DOHH2 (cell line): ENCODE measurements around the gene HDAC4.

Source experiments
- H3F3A ChIP-seq: fragments of 200-600 bp; sonication (generic), shearing (Covaris generic); 2 replicates; pipeline ENCODE4 v1.6.0; 2016; ENCODE audit warnings: antibody characterized with exemption, mild to moderate bottlenecking; ENCODE audit not compliant: control insufficient read depth, insufficient read depth
- H3K27ac ChIP-seq: fragments of 200-600 bp; sonication (generic); 2 replicates; pipeline ENCODE4 v1.5.1; 2014; ENCODE audit warnings: low read depth, mild to moderate bottlenecking, low read length, moderate library complexity
- H3K27me3 ChIP-seq: fragments of 200-600 bp; sonication (generic); 2 replicates; pipeline ENCODE4 v1.6.1; 2014; ENCODE audit warnings: mild to moderate bottlenecking, low read length, mixed read lengths; ENCODE audit not compliant: control insufficient read depth
- H3K36me3 ChIP-seq: fragments of 200-600 bp; sonication (generic); 2 replicates; pipeline ENCODE4 v1.6.1; 2014; ENCODE audit warnings: mild to moderate bottlenecking, low read length, moderate library complexity, mixed read lengths; ENCODE audit not compliant: control insufficient read depth
- H3K4me1 ChIP-seq: fragments of 200-600 bp; sonication (generic); 2 replicates; pipeline ENCODE4 v1.6.1; 2014; ENCODE audit warnings: mild to moderate bottlenecking, low read length, mixed read lengths; ENCODE audit not compliant: control insufficient read depth
- H3K4me2 ChIP-seq: fragments of 200-600 bp; sonication (generic); 2 replicates; pipeline ENCODE4 v1.6.0; 2014; ENCODE audit warnings: mild to moderate bottlenecking, low read length, moderate library complexity
- H3K4me3 ChIP-seq: fragments of 200-600 bp; sonication (generic); 2 replicates; pipeline ENCODE4 v1.5.1; 2014; ENCODE audit warnings: mild to moderate bottlenecking, low read length, mixed read lengths
- H3K79me2 ChIP-seq: fragments of 200-600 bp; sonication (generic); 2 replicates; pipeline ENCODE4 v1.6.1; 2014; ENCODE audit warnings: mild to moderate bottlenecking, low read length, mixed read lengths; ENCODE audit not compliant: control insufficient read depth
- H3K9me2 ChIP-seq: fragments of 200-600 bp; sonication (generic); replicated peaks from 2 replicates; pipeline ENCODE4 v1.6.1; 2014; ENCODE audit warnings: mild to moderate bottlenecking, low read length, mixed read lengths; ENCODE audit not compliant: control insufficient read depth
- H3K9me3 ChIP-seq: fragments of 200-600 bp; sonication (generic); 2 replicates; pipeline ENCODE4 v1.6.1; 2014; ENCODE audit warnings: antibody characterized with exemption, low read length, mixed read lengths; ENCODE audit not compliant: control insufficient read depth, insufficient read depth
- H4K20me1 ChIP-seq: fragments of 200-600 bp; sonication (generic); 2 replicates; pipeline ENCODE4 v1.6.0; 2014; ENCODE audit warnings: low read depth, mild to moderate bottlenecking, antibody characterized with exemption, low read length, moderate library complexity; ENCODE audit not compliant: control insufficient read depth, insufficient read depth
- EZH2phosphoT487 ChIP-seq: fragments of 200-600 bp; sonication (generic); IDR thresholded peaks from 2 replicates; pipeline ENCODE4 v1.6.1; 2017; ENCODE audit warnings: borderline replicate concordance, mild to moderate bottlenecking, antibody characterized with exemption, low read length, moderate library complexity, mixed read lengths
- TF ChIP-seq, protein P1 (sequence below): fragments of 200-600 bp; sonication (generic); IDR thresholded peaks from one replicate; pipeline ENCODE4 v1.5.1; 2014; ENCODE audit warnings: antibody characterized with exemption, mild to moderate bottlenecking, low read depth, low read length; ENCODE audit not compliant: poor library complexity, severe bottlenecking

Gene HDAC4

DNA sequence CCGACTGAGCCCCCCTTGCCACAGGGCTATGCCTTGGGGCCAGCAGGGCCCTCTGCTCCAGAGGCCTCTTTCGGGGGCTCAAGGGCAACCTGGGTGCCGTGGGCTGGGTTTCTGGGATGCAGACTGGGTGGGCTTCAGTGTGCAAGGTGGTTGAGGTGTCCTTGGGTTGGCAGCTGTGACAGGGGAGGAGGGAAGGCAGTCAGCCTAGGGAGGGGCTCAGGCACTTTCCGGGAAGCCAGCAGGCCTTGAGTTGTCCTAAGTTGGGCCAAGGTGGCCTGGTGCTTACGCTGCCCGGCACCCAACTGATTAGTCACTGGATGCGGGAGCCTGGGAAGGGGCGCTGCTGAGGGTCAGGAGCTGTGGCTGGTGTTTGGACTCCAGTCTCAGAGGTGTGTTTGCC is 353.4 kb downstream of the HDAC4 start:
- Histone ChIP-seq H3K9me3 (no peaks in the 10 kb centered on the region), H3K27ac (no peak overlapping the region), H3K79me2 (no peaks in the 10 kb centered on the region), H3K4me3 (no peak overlapping the region), H3K4me2 (no peak overlapping the region), H3F3A (no peaks in the 10 kb centered on the region), H3K9me2 (no peaks in the 10 kb centered on the region), H4K20me1 (no peaks in the 10 kb centered on the region), H3K27me3 (no peaks in the 10 kb centered on the region), H3K4me1 (no peaks in the 10 kb centered on the region), H3K36me3 (no peaks in the 10 kb centered on the region)
- TF ChIP-seq, protein P1, sequence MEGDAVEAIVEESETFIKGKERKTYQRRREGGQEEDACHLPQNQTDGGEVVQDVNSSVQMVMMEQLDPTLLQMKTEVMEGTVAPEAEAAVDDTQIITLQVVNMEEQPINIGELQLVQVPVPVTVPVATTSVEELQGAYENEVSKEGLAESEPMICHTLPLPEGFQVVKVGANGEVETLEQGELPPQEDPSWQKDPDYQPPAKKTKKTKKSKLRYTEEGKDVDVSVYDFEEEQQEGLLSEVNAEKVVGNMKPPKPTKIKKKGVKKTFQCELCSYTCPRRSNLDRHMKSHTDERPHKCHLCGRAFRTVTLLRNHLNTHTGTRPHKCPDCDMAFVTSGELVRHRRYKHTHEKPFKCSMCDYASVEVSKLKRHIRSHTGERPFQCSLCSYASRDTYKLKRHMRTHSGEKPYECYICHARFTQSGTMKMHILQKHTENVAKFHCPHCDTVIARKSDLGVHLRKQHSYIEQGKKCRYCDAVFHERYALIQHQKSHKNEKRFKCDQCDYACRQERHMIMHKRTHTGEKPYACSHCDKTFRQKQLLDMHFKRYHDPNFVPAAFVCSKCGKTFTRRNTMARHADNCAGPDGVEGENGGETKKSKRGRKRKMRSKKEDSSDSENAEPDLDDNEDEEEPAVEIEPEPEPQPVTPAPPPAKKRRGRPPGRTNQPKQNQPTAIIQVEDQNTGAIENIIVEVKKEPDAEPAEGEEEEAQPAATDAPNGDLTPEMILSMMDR, result no peak
- TF ChIP-seq EZH2phosphoT487, result no peak

GRCh38 chr2:239046822-239047221 is 354.0 kb downstream of the HDAC4 start:
- Histone ChIP-seq H3K4me2 (no peak overlapping the region), H3K4me3 (no peak overlapping the region), H3K27me3 (no peaks in the 10 kb centered on the region), H3K4me1 (no peaks in the 10 kb centered on the region), H3F3A (no peaks in the 10 kb centered on the region), H3K27ac (no peak overlapping the region), H3K9me3 (no peaks in the 10 kb centered on the region), H3K36me3 (no peaks in the 10 kb centered on the region), H3K79me2 (no peaks in the 10 kb centered on the region), H4K20me1 (no peaks in the 10 kb centered on the region), H3K9me2 (no peaks in the 10 kb centered on the region)
- no peak for TF ChIP-seq EZH2phosphoT487
- TF ChIP-seq, protein P1, result no peak

GRCh38 chr2:239044336-239044735 is 356.5 kb downstream of the HDAC4 start:
- Histone ChIP-seq H3F3A (no peaks in the 10 kb centered on the region), H3K9me3 (no peaks in the 10 kb centered on the region)

More at GRCh38 chr2:239044336-239044735, 356.5 kb downstream of the HDAC4 start:
- Histone ChIP-seq H3K4me2 (no peak overlapping the region), H3K4me1 (no peaks in the 10 kb centered on the region), H3K36me3 (no peaks in the 10 kb centered on the region), H3K27me3 (no peaks in the 10 kb centered on the region), H3K4me3 (no peak overlapping the region), H3K9me2 (no peaks in the 10 kb centered on the region), H3K27ac (no peak overlapping the region), H4K20me1 (no peaks in the 10 kb centered on the region), H3K79me2 (no peaks in the 10 kb centered on the region)
- TF ChIP-seq, protein P1, result no peak
- TF ChIP-seq EZH2phosphoT487, result no peak
